ENCODE data around the gene PAQR4.

- TF ChIP-seq CTCF (conservative IDR thresholded peaks at IDR 0.05 in 1 of 2, IDR thresholded peaks at IDR 0.05 in 1 of 2; ENCODE audit: low read depth in 1 of 2, low read length in 2 of 2) (peak; percentile 38 to 87), EZH2 (IDR thresholded peaks at IDR 0.05; ENCODE audit: low read length, missing control alignments) (no peak)
Measured at GRCh38 chr16:2983706-2984136, 14.6 kb downstream of the PAQR4 start.
